ENCODE data around the gene PPM1N.

Gene PPM1N

GRCh38 chr19:45483033-45483432 lies 15.2 kb upstream of the PPM1N start:
- no peak for DNase-seq (ENCODE audit: extremely low spot score)
- ChIA-PET CTCF (no interaction called here), POLR2A (no interaction called here)
- TF ChIP-seq CTCF (IDR thresholded peaks at IDR 0.05; ENCODE audit: control extremely low read depth, extremely low read depth, low read depth, missing control alignments), result no peak

- DNase-seq (ENCODE audit: extremely low spot score), result no peak
- no peak for TF ChIP-seq CTCF (IDR thresholded peaks at IDR 0.05; ENCODE audit: control extremely low read depth, extremely low read depth, low read depth, missing control alignments)
- ChIA-PET CTCF (interaction anchor here (0.6 to 7.5 kb wide), 49 partner anchors 9 to 332 kb away, joined by 3 to 99 read pairs (median 8); partner anchors contain the start of genes EML2, ERCC1, FOSB and GIPR), POLR2A (interaction anchor here (0.9 to 2.3 kb wide), 4 partner anchors 10 to 45 kb away, joined by 3 to 14 read pairs (median 3); partner anchors contain the start of gene FOSB)
Measured at GRCh38 chr19:45484273-45484945, 13.8 kb upstream of the PPM1N start.

- TF ChIP-seq CTCF (IDR thresholded peaks at IDR 0.05; ENCODE audit: control extremely low read depth, extremely low read depth, low read depth, missing control alignments), result peak; percentile 91
- ChIA-PET CTCF (interaction anchor here (0.6 to 7.5 kb wide), 61 partner anchors 10 to 331 kb away, joined by 3 to 99 read pairs (median 7); partner anchors contain the start of genes EML2, ERCC1, FOSB and GIPR), POLR2A (interaction anchor here (0.8 to 2.3 kb wide), 5 partner anchors 9 to 46 kb away, joined by 3 to 14 read pairs (median 3); partner anchors contain the start of gene FOSB)
- peak; percentile 92 for DNase-seq (ENCODE audit: extremely low spot score)
Measured at GRCh38 chr19:45485305-45486077, 12.8 kb upstream of the PPM1N start.

GRCh38 chr19:45488708-45489107 lies 9.5 kb upstream of the PPM1N start:
- CTCF ChIA-PET, result interaction anchor here (0.8 to 7.5 kb wide), 4 partner anchors 14 to 153 kb away, joined by 3 to 91 read pairs (median 10); no protein-coding TSS in a partner anchor
- no peak for DNase-seq (ENCODE audit: extremely low spot score)
- TF ChIP-seq CTCF (IDR thresholded peaks at IDR 0.05; ENCODE audit: control extremely low read depth, extremely low read depth, low read depth, missing control alignments), result no peak
- POLR2A ChIA-PET, result interaction anchor here (0.6 to 0.8 kb wide), 2 partner anchors 15 to 35 kb away, joined by 4 to 11 read pairs; no protein-coding TSS in a partner anchor

GRCh38 chr19:45489216-45489855 lies 8.9 kb upstream of the PPM1N start:
- DNase-seq (ENCODE audit: extremely low spot score), result no peak
- POLR2A ChIA-PET, result interaction anchor here (0.8 kb wide), 1 partner anchor 16 kb away, joined by 4 read pairs; no protein-coding TSS in a partner anchor
- CTCF ChIA-PET, result interaction anchor here (0.8 to 7.5 kb wide), 6 partner anchors 9 to 153 kb away, joined by 3 to 91 read pairs (median 4); no protein-coding TSS in a partner anchor
- TF ChIP-seq CTCF (IDR thresholded peaks at IDR 0.05; ENCODE audit: control extremely low read depth, extremely low read depth, low read depth, missing control alignments), result no peak

- ChIA-PET CTCF (interaction anchor here (1.1 to 1.5 kb wide), 2 partner anchors 13 to 15 kb away, joined by 3 to 7 read pairs; partner anchors contain the start of gene VASP), POLR2A (no interaction called here)
- no peak for DNase-seq (ENCODE audit: extremely low spot score)
- no peak for TF ChIP-seq CTCF (IDR thresholded peaks at IDR 0.05; ENCODE audit: control extremely low read depth, extremely low read depth, low read depth, missing control alignments)
Measured at GRCh38 chr19:45492137-45492626, 6.1 kb upstream of the PPM1N start.
